ENCODE measurements around the gene SRC. TPM values are rescaled to one million over a fixed set of nuclear protein-coding genes. Genes with fewer than 3 reads are reported as not detected.

SRC gene
- polyA plus RNA-seq, 1 experiment: 35.4 TPM

DNA sequence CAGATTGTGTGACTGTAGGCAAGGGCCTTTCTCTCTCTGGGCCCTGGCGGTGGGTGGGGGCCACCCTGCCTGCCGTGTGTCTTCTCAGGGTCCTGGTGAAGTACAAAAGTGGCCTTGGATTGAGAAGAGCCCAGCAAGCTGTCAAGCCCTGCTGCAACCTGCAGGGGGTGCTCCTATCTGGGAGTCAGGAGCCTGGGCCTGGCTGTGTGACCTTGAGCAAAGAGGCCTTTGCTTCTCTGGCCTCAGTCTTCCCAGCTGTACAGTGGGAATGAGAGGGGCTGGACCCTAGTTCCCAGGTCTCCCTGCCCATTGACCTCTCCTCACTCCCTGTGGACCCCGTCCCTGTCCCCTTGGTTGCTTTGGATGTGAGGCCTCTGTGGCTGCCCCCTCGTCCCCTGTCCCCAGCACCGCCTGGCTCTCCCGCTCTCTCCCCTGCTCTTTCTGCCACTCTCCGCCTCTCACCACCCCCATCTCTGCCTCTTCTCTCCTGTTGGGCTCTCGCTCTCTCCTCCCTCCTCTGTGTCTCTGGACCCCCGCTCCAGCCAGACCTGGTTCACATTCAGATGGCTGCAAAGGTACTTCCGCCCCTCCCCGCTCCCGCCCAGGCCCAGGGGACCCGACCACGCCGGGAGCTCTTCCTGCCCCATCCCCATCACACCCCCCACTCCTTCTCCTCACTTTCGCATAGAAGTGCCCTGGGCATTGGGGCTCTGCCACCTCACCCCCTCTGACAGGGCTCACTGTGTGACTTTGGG lies 46.7 kb downstream of the SRC start:
- CTCF ChIA-PET: interaction anchor here (1.7 kb wide), 1 partner anchor 141 kb away, joined by 4 read pairs; no protein-coding TSS in a partner anchor
- Histone ChIP-seq H3K27me3 (ENCODE audit: control insufficient read depth, insufficient read depth, low read length) (no peaks in the 10 kb centered on the region), H3K36me3 (ENCODE audit: control insufficient read depth, insufficient read depth, low read length) (peaks cover 48% of the 10 kb centered on the region), H3K4me3 (ENCODE audit: low read depth, low read length) (no peak overlapping the region)
- peak; percentile 44 for TF ChIP-seq CTCF (IDR thresholded peaks at IDR 0.05; ENCODE audit: insufficient read depth, low read depth, low read length)
- DNase-seq (ENCODE audit: low read depth): no peak
- POLR2A ChIA-PET: no interaction called here

- H3K36me3 ChIP-seq (ENCODE audit: control insufficient read depth, insufficient read depth, low read length): peaks cover 55% of the 10 kb centered on the region
- ChIA-PET CTCF (interaction anchor here (0.9 kb wide), 1 partner anchor 8 kb away, joined by 5 read pairs; no protein-coding TSS in a partner anchor), POLR2A (no interaction called here)
- no peak for TF ChIP-seq CTCF (IDR thresholded peaks at IDR 0.05; ENCODE audit: insufficient read depth, low read depth, low read length)
- H3K4me3 ChIP-seq (ENCODE audit: low read depth, low read length): no peak overlapping the region
- no peaks in the 10 kb centered on the region for H3K27me3 ChIP-seq (ENCODE audit: control insufficient read depth, insufficient read depth, low read length)
- DNase-seq (ENCODE audit: low read depth): no peak
Observed at GRCh38 chr20:37393196-37393862, 47.4 kb downstream of the SRC start.

DNA sequence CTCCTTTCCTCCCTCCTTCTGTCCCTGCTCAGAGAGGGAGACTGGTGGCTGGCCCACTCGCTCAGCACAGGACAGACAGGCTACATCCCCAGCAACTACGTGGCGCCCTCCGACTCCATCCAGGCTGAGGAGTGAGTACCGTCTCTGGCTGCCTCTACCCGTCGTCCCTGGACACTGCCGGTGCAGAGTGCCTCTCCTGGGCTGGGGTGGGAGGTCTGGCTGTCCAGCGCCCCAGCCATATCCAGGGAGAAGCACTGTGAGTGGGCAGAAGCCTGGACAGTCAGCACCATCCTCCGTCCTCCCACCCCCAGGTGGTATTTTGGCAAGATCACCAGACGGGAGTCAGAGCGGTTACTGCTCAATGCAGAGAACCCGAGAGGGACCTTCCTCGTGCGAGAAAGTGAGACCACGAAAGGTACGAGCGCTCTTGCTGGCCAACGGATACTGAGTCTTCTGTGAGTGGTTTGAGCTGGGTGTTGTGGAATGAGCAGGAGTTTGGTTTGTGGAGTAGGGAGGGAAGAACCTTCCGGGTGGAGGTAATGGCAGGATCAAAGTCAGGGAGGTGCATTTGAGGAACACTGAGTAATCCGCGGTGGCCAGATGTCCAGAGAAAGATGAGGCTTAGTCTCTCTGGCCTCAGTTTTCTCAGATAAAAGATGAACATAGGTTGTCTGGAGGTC lies 48.1 kb downstream of the SRC start:
- Histone ChIP-seq H3K27me3 (ENCODE audit: control insufficient read depth, insufficient read depth, low read length) (no peaks in the 10 kb centered on the region), H3K4me3 (ENCODE audit: low read depth, low read length) (no peak overlapping the region), H3K36me3 (ENCODE audit: control insufficient read depth, insufficient read depth, low read length) (peaks cover 57% of the 10 kb centered on the region)
- ChIA-PET POLR2A (no interaction called here), CTCF (interaction anchor here (0.9 kb wide), 1 partner anchor 9 kb away, joined by 5 read pairs; no protein-coding TSS in a partner anchor)
- no peak for TF ChIP-seq CTCF (IDR thresholded peaks at IDR 0.05; ENCODE audit: insufficient read depth, low read depth, low read length)
- DNase-seq (ENCODE audit: low read depth): no peak

DNA sequence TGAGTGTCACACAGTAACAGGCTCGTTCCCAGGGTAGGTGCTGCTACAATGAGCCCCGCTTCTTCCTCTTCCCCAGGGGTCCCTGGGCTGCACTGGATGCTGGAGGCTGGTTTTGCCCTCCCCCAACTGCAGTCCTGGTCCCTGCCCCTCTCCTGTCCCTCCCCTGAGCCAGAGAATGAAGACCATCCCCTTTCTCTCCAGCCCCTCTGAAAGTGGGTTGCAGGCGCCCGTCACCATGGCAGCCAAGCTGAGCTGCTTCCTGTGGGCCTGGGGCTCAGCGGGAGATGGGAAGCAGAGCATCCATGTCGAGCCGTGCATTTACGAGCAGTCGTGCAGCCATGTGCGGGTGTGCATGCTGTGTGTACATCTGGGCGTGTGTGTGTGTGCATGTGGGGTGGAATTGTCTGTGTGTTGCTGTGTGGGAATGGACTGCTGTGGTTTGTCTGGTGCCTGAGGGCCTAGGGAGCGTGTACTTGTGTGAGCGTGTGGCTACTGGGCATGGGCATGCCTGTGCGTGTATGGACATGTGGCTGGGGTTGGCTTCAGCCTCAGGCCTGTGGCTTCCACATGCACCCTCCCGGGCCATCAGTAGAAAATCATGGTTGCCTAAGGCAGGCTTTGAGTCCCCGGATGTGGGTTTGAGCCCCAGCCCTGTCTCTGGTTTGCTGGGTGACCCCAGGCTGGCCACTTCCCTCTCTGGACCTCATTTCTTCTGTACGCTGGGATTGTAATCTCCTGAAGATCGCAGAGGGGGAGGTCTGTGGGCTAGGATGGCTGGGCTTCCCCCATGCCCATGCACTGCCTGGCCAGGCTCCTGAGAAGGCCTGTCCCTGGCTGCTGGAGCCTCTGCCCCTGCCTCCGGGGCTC lies 48.8 kb downstream of the SRC start:
- H3K27me3 ChIP-seq (ENCODE audit: control insufficient read depth, insufficient read depth, low read length): no peaks in the 10 kb centered on the region
- no peak for DNase-seq (ENCODE audit: low read depth)
- TF ChIP-seq CTCF (IDR thresholded peaks at IDR 0.05; ENCODE audit: insufficient read depth, low read depth, low read length): no peak
- CTCF ChIA-PET: no interaction called here
- POLR2A ChIA-PET: no interaction called here
- no peak overlapping the region for H3K4me3 ChIP-seq (ENCODE audit: low read depth, low read length)
- H3K36me3 ChIP-seq (ENCODE audit: control insufficient read depth, insufficient read depth, low read length): peaks cover 55% of the 10 kb centered on the region
